Neural progenitor cell (in vitro differentiated cells): Measurements from ENCODE around the gene RETSAT. TPM values are rescaled to one million over a fixed set of nuclear protein-coding genes. Genes with fewer than 3 reads are reported as not detected.

Experiments
- DNase-seq: peaks from one replicate; pipeline ENCODE4 v3.0.0-alpha.2; 2016; ENCODE audit warnings: low spot score
- H2AFZ ChIP-seq: fragments of 200-600 bp; sonication (generic); replicated peaks from 2 replicates; pipeline ENCODE4 v1.6.1; 2016; ENCODE audit warnings: antibody characterized with exemption
- H3F3A ChIP-seq: fragments of 200-600 bp; sonication (generic); 2 replicates; pipeline ENCODE4 v1.6.1; 2016; ENCODE audit warnings: antibody characterized with exemption, low read depth
- H3K27ac ChIP-seq: fragments of 200-600 bp; sonication (generic); 2 replicates; pipeline ENCODE4 v1.5.1; 2016; ENCODE audit warnings: mild to moderate bottlenecking
- H3K27me3 ChIP-seq: fragments of 200-600 bp; sonication (generic); 2 replicates; pipeline ENCODE4 v1.6.1; 2016; ENCODE audit warnings: mild to moderate bottlenecking, moderate library complexity
- H3K36me3 ChIP-seq: fragments of 200-600 bp; sonication (generic); 2 replicates; pipeline ENCODE4 v1.5.1; 2016
- H3K4me1 ChIP-seq: fragments of 200-600 bp; sonication (generic); 2 replicates; pipeline ENCODE4 v1.6.1; 2016; ENCODE audit warnings: mixed run types
- H3K4me2 ChIP-seq: fragments of 200-600 bp; sonication (generic); 2 replicates; pipeline ENCODE4 v1.6.1; 2016
- H3K4me3 ChIP-seq: fragments of 200-600 bp; sonication (generic); 2 replicates; pipeline ENCODE4 v1.5.1; 2016
- H3K79me2 ChIP-seq: fragments of 200-600 bp; sonication (generic); 2 replicates; pipeline ENCODE4 v1.6.1; 2016; ENCODE audit warnings: low read depth
- H3K9ac ChIP-seq: fragments of 200-600 bp; sonication (generic); 2 replicates; pipeline ENCODE4 v1.6.1; 2016
- H3K9me3 ChIP-seq: fragments of 200-600 bp; sonication (generic); 2 replicates; pipeline ENCODE4 v1.5.1; 2016; ENCODE audit warnings: low read depth
- H4K20me1 ChIP-seq: fragments of 200-600 bp; sonication (generic); 2 replicates; pipeline ENCODE4 v1.6.1; 2016; ENCODE audit warnings: low read depth
- H3K27ac Mint-ChIP-seq: 3 replicates; pipeline ENCODE4 v1.8.0; 2021; ENCODE audit warnings: mixed read lengths
- H3K27me3 Mint-ChIP-seq: 2 replicates; pipeline ENCODE4 v1.8.0; 2022; ENCODE audit warnings: low read depth, mild to moderate bottlenecking, inconsistent platforms, moderate library complexity, mixed read lengths; ENCODE audit not compliant: insufficient read depth
- H3K36me3 Mint-ChIP-seq: 3 replicates; pipeline ENCODE4 v1.8.0; 2021; ENCODE audit warnings: mixed read lengths
- H3K4me1 Mint-ChIP-seq: 3 replicates; pipeline ENCODE4 v1.8.0; 2021; ENCODE audit warnings: mixed read lengths
- H3K4me3 Mint-ChIP-seq: 3 replicates; pipeline ENCODE4 v1.8.0; 2021; ENCODE audit warnings: mild to moderate bottlenecking, moderate library complexity, mixed read lengths
- H3K9me3 Mint-ChIP-seq: 3 replicates; pipeline ENCODE4 v1.8.0; 2020; ENCODE audit warnings: mixed read lengths
- EZH2 ChIP-seq: fragments of 200-600 bp; sonication (generic); IDR thresholded peaks from 2 replicates; pipeline ENCODE4 v1.6.1; 2017; ENCODE audit warnings: antibody characterized with exemption, mild to moderate bottlenecking, moderate library complexity
- EZH2phosphoT487 ChIP-seq: fragments of 200-600 bp; sonication (generic); IDR thresholded peaks from 2 replicates; pipeline ENCODE4 v1.6.1; 2017; ENCODE audit warnings: antibody characterized with exemption
- total RNA-seq: library from RNA; depleted of rRNA; stranded (reverse); fragments of >200 nt; gene quantifications from 2 replicates; pipeline ENCODE4 v1.2.3, GENCODE V29; 2015; ENCODE audit warnings: low replicate concordance
- TF ChIP-seq, protein P1 (sequence below): fragments of 200-600 bp; sonication (generic); IDR thresholded peaks from 2 replicates; pipeline ENCODE4 v1.5.1; 2017; ENCODE audit warnings: antibody characterized with exemption, mild to moderate bottlenecking

The RETSAT gene
- total RNA-seq, 1 donor from 2014 or later: 13.3 TPM

DNA sequence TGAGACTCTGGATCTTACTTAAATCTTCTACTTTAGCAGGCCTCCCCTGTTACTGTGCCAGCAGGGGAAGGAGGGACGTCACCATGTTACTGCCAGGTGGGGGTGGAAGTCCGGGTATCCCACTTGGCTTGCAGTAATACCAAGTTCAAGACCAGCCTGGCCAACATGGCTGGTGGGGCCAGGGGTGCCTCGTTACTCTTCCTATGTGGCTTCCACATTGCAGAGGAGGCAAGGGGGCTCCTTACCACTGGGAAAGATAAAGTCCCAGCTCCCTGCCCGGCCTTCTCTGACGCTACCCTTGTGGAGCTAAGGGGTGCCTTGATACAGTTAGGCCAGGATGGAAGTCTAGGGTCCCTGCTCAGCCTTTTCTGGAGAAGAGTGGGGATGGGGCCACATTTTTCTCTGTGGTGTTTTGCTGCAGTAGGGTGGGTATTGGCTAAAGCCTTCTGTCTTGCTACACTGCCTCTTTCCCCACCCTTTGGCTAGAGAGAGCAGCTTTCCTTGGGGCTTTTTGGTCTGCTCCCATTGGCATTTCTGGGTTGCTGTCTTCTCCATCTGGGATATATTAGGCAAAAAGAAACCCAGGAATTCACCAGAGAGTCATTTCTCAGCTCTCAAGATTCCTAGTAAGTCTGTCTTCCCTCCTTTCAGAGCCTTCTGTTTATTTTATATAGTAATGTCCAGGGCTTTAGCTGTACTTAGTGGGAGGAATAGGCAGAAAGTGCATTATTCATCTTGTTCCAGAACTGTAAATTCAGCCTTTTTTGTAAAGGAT, 22.1 kb upstream of the RETSAT start:
- peaks cover 4% of the 10 kb centered on the region for H3K27me3 Mint-ChIP-seq
- no peak for TF ChIP-seq EZH2
- H3F3A ChIP-seq: no peaks in the 10 kb centered on the region
- H3K27ac ChIP-seq: no peak overlapping the region
- peaks cover 10% of the 10 kb centered on the region for H3K9me3 Mint-ChIP-seq
- no peaks in the 10 kb centered on the region for H3K4me1 ChIP-seq
- no peak for DNase-seq
- peaks cover 17% of the 10 kb centered on the region for H3K36me3 ChIP-seq
- no peak overlapping the region for H3K9ac ChIP-seq
- no peaks in the 10 kb centered on the region for H3K4me1 Mint-ChIP-seq
- no peak overlapping the region for H3K27ac Mint-ChIP-seq
- no peak overlapping the region for H3K4me2 ChIP-seq
- no peaks in the 10 kb centered on the region for H4K20me1 ChIP-seq
- peaks cover 16% of the 10 kb centered on the region for H3K9me3 ChIP-seq
- no peaks in the 10 kb centered on the region for H3K79me2 ChIP-seq
- no peak overlapping the region for H3K4me3 Mint-ChIP-seq
- H3K36me3 Mint-ChIP-seq: peaks cover 40% of the 10 kb centered on the region
- H3K27me3 ChIP-seq: no peaks in the 10 kb centered on the region
- no peak overlapping the region for H3K4me3 ChIP-seq
- no peak overlapping the region for H2AFZ ChIP-seq

DNA sequence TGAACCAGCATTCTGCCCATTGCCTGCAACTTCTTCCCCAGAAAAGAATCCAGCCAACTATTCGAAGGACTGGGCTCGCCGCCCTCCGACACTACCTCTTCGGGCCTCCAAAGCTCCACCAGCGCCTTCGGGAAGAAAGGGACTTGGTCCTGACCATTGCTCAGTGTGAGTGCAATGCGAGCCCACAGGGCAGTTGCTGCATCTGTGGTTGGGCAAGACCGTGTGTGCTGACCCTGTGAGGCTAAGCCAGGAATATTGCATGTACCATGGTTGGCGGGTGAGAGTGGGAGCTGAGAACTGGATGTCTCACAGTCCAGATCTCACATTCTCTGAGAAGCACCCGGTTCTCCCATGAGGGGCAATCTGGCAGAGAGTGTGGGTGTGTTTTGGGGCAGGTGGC, 16.7 kb upstream of the RETSAT start:
- no peaks in the 10 kb centered on the region for H3K36me3 ChIP-seq
- H3K4me3 Mint-ChIP-seq: no peak overlapping the region
- peaks cover 13% of the 10 kb centered on the region for H3K36me3 Mint-ChIP-seq
- TF ChIP-seq EZH2phosphoT487 (no peak), EZH2 (no peak)
- TF ChIP-seq, protein P1, sequence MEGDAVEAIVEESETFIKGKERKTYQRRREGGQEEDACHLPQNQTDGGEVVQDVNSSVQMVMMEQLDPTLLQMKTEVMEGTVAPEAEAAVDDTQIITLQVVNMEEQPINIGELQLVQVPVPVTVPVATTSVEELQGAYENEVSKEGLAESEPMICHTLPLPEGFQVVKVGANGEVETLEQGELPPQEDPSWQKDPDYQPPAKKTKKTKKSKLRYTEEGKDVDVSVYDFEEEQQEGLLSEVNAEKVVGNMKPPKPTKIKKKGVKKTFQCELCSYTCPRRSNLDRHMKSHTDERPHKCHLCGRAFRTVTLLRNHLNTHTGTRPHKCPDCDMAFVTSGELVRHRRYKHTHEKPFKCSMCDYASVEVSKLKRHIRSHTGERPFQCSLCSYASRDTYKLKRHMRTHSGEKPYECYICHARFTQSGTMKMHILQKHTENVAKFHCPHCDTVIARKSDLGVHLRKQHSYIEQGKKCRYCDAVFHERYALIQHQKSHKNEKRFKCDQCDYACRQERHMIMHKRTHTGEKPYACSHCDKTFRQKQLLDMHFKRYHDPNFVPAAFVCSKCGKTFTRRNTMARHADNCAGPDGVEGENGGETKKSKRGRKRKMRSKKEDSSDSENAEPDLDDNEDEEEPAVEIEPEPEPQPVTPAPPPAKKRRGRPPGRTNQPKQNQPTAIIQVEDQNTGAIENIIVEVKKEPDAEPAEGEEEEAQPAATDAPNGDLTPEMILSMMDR: no peak
- H3K4me3 ChIP-seq: no peak overlapping the region
- no peaks in the 10 kb centered on the region for H3F3A ChIP-seq
- H2AFZ ChIP-seq: no peak overlapping the region
- H3K4me1 Mint-ChIP-seq: no peaks in the 10 kb centered on the region
- H3K4me1 ChIP-seq: no peaks in the 10 kb centered on the region
- no peak overlapping the region for H3K27ac Mint-ChIP-seq
- H3K9ac ChIP-seq: no peak overlapping the region
- H3K4me2 ChIP-seq: no peak overlapping the region
- no peaks in the 10 kb centered on the region for H3K9me3 ChIP-seq
- H3K9me3 Mint-ChIP-seq: no peaks in the 10 kb centered on the region
- H3K27ac ChIP-seq: no peak overlapping the region
- H3K27me3 ChIP-seq: no peaks in the 10 kb centered on the region
- no peak for DNase-seq
- peaks cover 6% of the 10 kb centered on the region for H3K27me3 Mint-ChIP-seq
- H3K79me2 ChIP-seq: no peaks in the 10 kb centered on the region
- H4K20me1 ChIP-seq: no peaks in the 10 kb centered on the region

DNA sequence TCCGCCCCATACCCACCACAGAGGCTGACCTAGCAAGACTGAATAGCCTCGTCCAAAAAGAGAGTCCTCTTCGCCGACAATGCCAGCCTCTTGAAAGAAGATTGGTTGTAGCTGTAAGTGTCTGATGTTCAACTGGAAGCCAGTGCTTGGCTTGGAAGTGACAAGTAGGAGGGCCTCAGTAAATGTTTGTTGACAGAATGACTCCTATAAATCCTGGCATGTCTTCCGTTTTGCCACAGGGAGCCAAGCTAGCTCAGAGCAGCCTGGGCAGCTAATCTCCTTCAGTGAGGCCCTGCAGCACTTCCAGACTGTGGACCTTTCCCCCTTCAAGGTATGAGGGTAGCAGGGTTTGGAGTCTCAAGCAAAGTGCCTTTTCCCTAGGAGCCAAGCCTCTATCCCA, 15.2 kb upstream of the RETSAT start:
- Histone ChIP-seq H3K27me3 (no peaks in the 10 kb centered on the region), H3K4me2 (no peak overlapping the region), H3K4me3 (no peak overlapping the region), H4K20me1 (no peaks in the 10 kb centered on the region), H3K4me1 (no peaks in the 10 kb centered on the region), H3K36me3 (no peaks in the 10 kb centered on the region), H3K9me3 (no peaks in the 10 kb centered on the region), H3K79me2 (no peaks in the 10 kb centered on the region), H3F3A (no peaks in the 10 kb centered on the region), H3K27ac (no peak overlapping the region), H3K9ac (no peak overlapping the region), H2AFZ (no peak overlapping the region)
- no peak overlapping the region for H3K4me3 Mint-ChIP-seq
- DNase-seq: no peak
- H3K9me3 Mint-ChIP-seq: no peaks in the 10 kb centered on the region
- peaks cover 4% of the 10 kb centered on the region for H3K27me3 Mint-ChIP-seq
- H3K27ac Mint-ChIP-seq: peak overlapping the region; percentile 25
- TF ChIP-seq, protein P1: no peak
- TF ChIP-seq EZH2 (no peak), EZH2phosphoT487 (no peak)
- H3K4me1 Mint-ChIP-seq: no peaks in the 10 kb centered on the region
- H3K36me3 Mint-ChIP-seq: peaks cover 13% of the 10 kb centered on the region

- no peak overlapping the region for H3K27ac Mint-ChIP-seq
- H3K9me3 ChIP-seq: no peaks in the 10 kb centered on the region
- no peak for TF ChIP-seq EZH2phosphoT487
- TF ChIP-seq, protein P1: no peak
- TF ChIP-seq EZH2: no peak
- H3K36me3 ChIP-seq: no peaks in the 10 kb centered on the region
- no peak for DNase-seq
- no peaks in the 10 kb centered on the region for H3K4me1 Mint-ChIP-seq
- H3K4me1 ChIP-seq: no peaks in the 10 kb centered on the region
- H3K27me3 Mint-ChIP-seq: peaks cover 4% of the 10 kb centered on the region
- H3K36me3 Mint-ChIP-seq: peaks cover 11% of the 10 kb centered on the region
- H3K4me3 Mint-ChIP-seq: no peak overlapping the region
- H3K9me3 Mint-ChIP-seq: no peaks in the 10 kb centered on the region
- H3K27ac ChIP-seq: no peak overlapping the region
- H3F3A ChIP-seq: no peaks in the 10 kb centered on the region
- H3K4me2 ChIP-seq: no peak overlapping the region
- no peak overlapping the region for H3K9ac ChIP-seq
- H3K27me3 ChIP-seq: no peaks in the 10 kb centered on the region
- H3K4me3 ChIP-seq: no peak overlapping the region
- H4K20me1 ChIP-seq: no peaks in the 10 kb centered on the region
- no peak overlapping the region for H2AFZ ChIP-seq
- H3K79me2 ChIP-seq: no peaks in the 10 kb centered on the region
Measured at GRCh38 chr2:85368921-85369320, 14.6 kb upstream of the RETSAT start.
